Thyroid gland (tissue), 4 donors: ENCODE measurements around the gene PHACTR1. TPM values are rescaled to one million over a fixed set of nuclear protein-coding genes. Genes with fewer than 3 reads are reported as not detected.

Source experiments
- DNase-seq, 2 donors: peaks; one replicate each; pipeline ENCODE4 v3.0.0-alpha.2; 2019
- H3K27ac ChIP-seq, 3 donors: fragments of 200-600 bp; sonication (generic); 1 replicate in 2 of 3; 2 replicates in 1 of 3; pipeline ENCODE4 v1.5.1; 2016 to 2019; ENCODE audit warnings: mild to moderate bottlenecking in 1 of 3, moderate library complexity in 1 of 3
- H3K27me3 ChIP-seq: fragments of 200-600 bp; sonication (generic); one replicate; pipeline ENCODE4 v1.5.1; 2019
- H3K36me3 ChIP-seq, 2 donors: fragments of 200-600 bp; sonication (generic); one replicate each; pipeline ENCODE4 v1.5.1; 2016 to 2019
- H3K4me1 ChIP-seq, 2 donors: fragments of 200-600 bp; sonication (generic); one replicate each; pipeline ENCODE4 v1.5.1; 2017 to 2019
- H3K4me3 ChIP-seq, 3 donors: fragments of 200-600 bp; sonication (generic); replicated peaks in 1 of 3; 1 replicate in 2 of 3; 2 replicates in 1 of 3; pipeline ENCODE4 v1.5.1; 2016; ENCODE audit warnings: mild to moderate bottlenecking in 1 of 3
- H3K9me3 ChIP-seq: fragments of 200-600 bp; sonication (generic); one replicate; pipeline ENCODE4 v1.5.1; 2017
- POLR2A ChIP-seq, 2 donors: fragments of 450-650 bp; IDR thresholded peaks; one replicate each; pipeline ENCODE4 v1.6.1; 2017; ENCODE audit warnings: antibody characterized with exemption in 2 of 2, mild to moderate bottlenecking in 2 of 2, moderate library complexity in 1 of 2
- WGBS, 2 donors: methylation state at CpG; one replicate each; pipeline ENCODE4 v1.1.5; 2017; 5-methylcytosine and 5-hydroxymethylcytosine counted together
- intact Hi-C: fragments of 100-400 bp; cut with DNase I; formaldehyde crosslinking; loops from one replicate; pipeline ENCODE4 v1.15.1; 2023
- small RNA-seq: library from RNA; depleted of rRNA; stranded (forward); fragments of <200 nt; gene quantifications from one replicate; pipeline ENCODE3, GENCODE V24; 2016
- total RNA-seq, 4 donors: library from RNA; depleted of rRNA; stranded (reverse); fragments of >200 nt; gene quantifications; one replicate each; pipeline ENCODE4 v1.2.3, GENCODE V29; 2016
- TF ChIP-seq, protein P1 (sequence below), 6 experiments: fragments of 200-600 bp in 3 of 6; fragments of 450-650 bp in 3 of 6; sonication (generic) in 3 of 6; IDR thresholded peaks; one replicate each; pipeline ENCODE4 v1.5.1; 2016 to 2019; ENCODE audit warnings: antibody characterized with exemption in 6 of 6, mild to moderate bottlenecking in 2 of 6, inconsistent platforms in 1 of 6, moderate library complexity in 1 of 6

PHACTR1 gene
- total RNA-seq, 4 donors from 2014 or later: 2.9 to 8.6 (median 4.4) TPM

DNA sequence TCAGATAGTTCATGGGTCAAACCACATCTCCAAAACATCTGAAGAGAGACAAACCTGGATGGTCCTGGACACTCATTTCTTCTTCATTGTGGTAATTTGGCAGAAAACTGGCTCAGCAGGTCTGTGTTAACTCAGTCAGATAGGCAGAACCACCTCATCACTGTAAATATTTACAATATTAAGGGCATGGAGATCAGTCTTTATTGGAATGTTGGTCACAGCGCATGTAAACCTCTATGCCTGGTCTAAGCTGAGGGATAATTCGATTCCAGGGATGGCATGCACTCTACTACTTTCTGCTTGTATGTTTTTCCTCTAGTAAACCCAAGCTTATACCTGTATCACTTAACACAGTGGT is 615.8 kb downstream of the PHACTR1 start:
- Histone ChIP-seq H3K27me3 (no peaks in the 10 kb centered on the region), H3K4me1 (peaks cover 0 to 9% of the 10 kb centered on the region in 2 donors), H3K36me3 (no peaks in the 10 kb centered on the region), H3K9me3 (no peaks in the 10 kb centered on the region), H3K4me3 (no peak overlapping the region), H3K27ac (no peak overlapping the region)
- 89 to 92% methylated on average over 2 of the region's 2 CpGs for WGBS, 2 donors
- intact Hi-C loops: loop anchor here (5.0 kb wide), 1 partner anchor 420 kb away; no protein-coding TSS in a partner anchor
- no peak for TF ChIP-seq POLR2A (IDR thresholded peaks at IDR 0.05)
- TF ChIP-seq, protein P1, sequence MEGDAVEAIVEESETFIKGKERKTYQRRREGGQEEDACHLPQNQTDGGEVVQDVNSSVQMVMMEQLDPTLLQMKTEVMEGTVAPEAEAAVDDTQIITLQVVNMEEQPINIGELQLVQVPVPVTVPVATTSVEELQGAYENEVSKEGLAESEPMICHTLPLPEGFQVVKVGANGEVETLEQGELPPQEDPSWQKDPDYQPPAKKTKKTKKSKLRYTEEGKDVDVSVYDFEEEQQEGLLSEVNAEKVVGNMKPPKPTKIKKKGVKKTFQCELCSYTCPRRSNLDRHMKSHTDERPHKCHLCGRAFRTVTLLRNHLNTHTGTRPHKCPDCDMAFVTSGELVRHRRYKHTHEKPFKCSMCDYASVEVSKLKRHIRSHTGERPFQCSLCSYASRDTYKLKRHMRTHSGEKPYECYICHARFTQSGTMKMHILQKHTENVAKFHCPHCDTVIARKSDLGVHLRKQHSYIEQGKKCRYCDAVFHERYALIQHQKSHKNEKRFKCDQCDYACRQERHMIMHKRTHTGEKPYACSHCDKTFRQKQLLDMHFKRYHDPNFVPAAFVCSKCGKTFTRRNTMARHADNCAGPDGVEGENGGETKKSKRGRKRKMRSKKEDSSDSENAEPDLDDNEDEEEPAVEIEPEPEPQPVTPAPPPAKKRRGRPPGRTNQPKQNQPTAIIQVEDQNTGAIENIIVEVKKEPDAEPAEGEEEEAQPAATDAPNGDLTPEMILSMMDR (IDR thresholded peaks at IDR 0.05): no peak
- DNase-seq: no peak

DNA sequence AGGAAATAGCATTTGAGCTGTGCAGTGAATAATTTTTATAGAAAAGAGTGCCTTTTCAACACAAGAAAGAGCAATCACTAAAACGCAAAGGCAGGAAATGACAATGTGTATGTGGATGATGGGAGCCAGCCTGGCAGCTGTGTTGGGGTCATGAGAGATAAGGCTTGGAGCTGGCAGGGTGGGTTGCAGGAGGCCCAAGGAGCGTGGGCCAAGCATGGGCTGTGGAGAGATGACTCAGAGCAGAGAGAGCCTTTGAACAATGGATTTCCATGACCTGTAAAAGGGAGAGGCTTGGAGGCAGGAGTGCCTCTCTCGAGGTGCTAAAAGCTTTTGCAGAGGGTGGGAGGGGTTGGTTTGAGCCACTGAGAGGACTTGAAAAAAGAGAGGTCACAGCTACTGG is 618.4 kb downstream of the PHACTR1 start:
- H3K27me3 ChIP-seq: no peaks in the 10 kb centered on the region
- TF ChIP-seq, protein P1 (IDR thresholded peaks at IDR 0.05): no peak
- no peak for TF ChIP-seq POLR2A (IDR thresholded peaks at IDR 0.05)

DNA sequence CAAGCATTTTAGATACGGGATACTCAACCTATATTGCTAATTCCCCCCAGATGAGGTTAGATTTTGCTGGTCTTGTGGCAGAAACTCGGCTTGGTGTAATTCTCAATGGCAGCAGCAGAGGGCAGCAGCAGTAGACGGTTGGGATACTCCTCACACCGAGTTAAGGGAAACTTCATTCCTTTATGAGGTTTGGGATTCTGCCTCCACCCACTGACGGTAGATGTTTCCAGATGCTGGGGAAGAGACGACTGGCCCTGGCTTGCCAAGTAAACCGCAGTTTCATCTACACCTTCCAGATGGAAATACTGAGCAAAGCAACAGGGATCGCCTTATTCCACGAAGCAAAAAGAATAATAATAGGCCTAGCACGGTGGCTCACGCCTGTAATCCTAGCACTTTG is 620.0 kb downstream of the PHACTR1 start:
- H3K4me3 ChIP-seq: no peak overlapping the region
- no peaks in the 10 kb centered on the region for H3K4me1 ChIP-seq
- intact Hi-C loops: loop anchor here (5.0 kb wide), 1 partner anchor 206 kb away; no protein-coding TSS in a partner anchor
- H3K27me3 ChIP-seq: no peaks in the 10 kb centered on the region
- no peak overlapping the region for H3K27ac ChIP-seq
- DNase-seq: peak; percentile 78 to 81
- no peaks in the 10 kb centered on the region for H3K9me3 ChIP-seq
- no peaks in the 10 kb centered on the region for H3K36me3 ChIP-seq
- TF ChIP-seq, protein P1 (IDR thresholded peaks at IDR 0.05): peak; percentile 69 to 93 (median 86)
- TF ChIP-seq POLR2A (IDR thresholded peaks at IDR 0.05): no peak
- WGBS, 2 donors: 32 to 33% methylated on average over 11 of the region's 11 CpGs

More for the DNA sequence above, 618.4 kb downstream of the PHACTR1 start:
- H3K27ac ChIP-seq: no peak overlapping the region
- no peaks in the 10 kb centered on the region for H3K9me3 ChIP-seq
- intact Hi-C loops: loop anchor here (5.0 kb wide), 2 partner anchors 207 to 423 kb away; no protein-coding TSS in a partner anchor
- no peak overlapping the region for H3K4me3 ChIP-seq
- no peak for DNase-seq
- H3K36me3 ChIP-seq: no peaks in the 10 kb centered on the region
- H3K4me1 ChIP-seq: no peaks in the 10 kb centered on the region
- WGBS, 2 donors: 63 to 64% methylated on average over 3 of the region's 3 CpGs

DNA sequence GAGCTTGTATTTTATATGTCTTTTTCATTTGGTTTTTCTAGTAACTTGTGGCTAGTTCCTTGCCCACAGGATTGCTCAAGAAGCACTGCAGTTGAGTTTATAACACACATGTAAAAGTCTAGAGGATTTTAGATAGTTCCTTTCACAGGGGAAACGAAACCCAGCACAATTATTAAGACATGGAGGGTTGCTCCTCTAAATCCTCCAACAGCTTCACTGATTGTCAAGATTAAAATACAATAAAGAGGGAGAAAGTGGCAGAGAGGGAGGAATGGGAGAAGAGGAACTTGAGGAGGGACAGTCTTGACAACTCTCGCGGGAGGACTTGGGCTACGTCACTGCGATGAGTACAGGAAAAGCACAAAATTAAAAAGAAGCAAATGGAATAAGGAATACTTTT is 621.5 kb downstream of the PHACTR1 start:
- TF ChIP-seq, protein P1 (IDR thresholded peaks at IDR 0.05): no peak
- no peak for TF ChIP-seq POLR2A (IDR thresholded peaks at IDR 0.05)
- H3K9me3 ChIP-seq: no peaks in the 10 kb centered on the region
- 73 to 88% methylated on average over 5 of the region's 5 CpGs for WGBS, 2 donors
- no peak for DNase-seq
- H3K4me1 ChIP-seq: no peaks in the 10 kb centered on the region
- no peak overlapping the region for H3K27ac ChIP-seq
- H3K4me3 ChIP-seq: no peak overlapping the region
- intact Hi-C loops: loop anchor here (5.0 kb wide), 1 partner anchor 204 kb away; no protein-coding TSS in a partner anchor
- H3K27me3 ChIP-seq: no peaks in the 10 kb centered on the region
- no peaks in the 10 kb centered on the region for H3K36me3 ChIP-seq

Small RNA genes within 50 kb of the gene (small RNA-seq; reads per million reads assigned to genes)
- not detected for gene RNU1-11P
